OCI-LY7 (cell line): ENCODE data around the gene SLC39A8.

Source experiments
- CTCF ChIP-seq: fragments of 200-600 bp; sonication (generic); conservative IDR thresholded peaks from 2 replicates; pipeline ENCODE4 v1.5.1; 2014; ENCODE audit warnings: mild to moderate bottlenecking, antibody characterized with exemption, low read length, moderate library complexity, mixed read lengths
- EZH2phosphoT487 ChIP-seq: fragments of 200-600 bp; sonication (generic); IDR thresholded peaks from 2 replicates; pipeline ENCODE4 v1.6.1; 2018; ENCODE audit warnings: low read depth, borderline replicate concordance, mild to moderate bottlenecking, mixed run types, antibody characterized with exemption, low read length, moderate library complexity, mixed read lengths

GRCh38 chr4:102316585-102316984 is 28.7 kb downstream of the SLC39A8 start:
- TF ChIP-seq CTCF (no peak), EZH2phosphoT487 (no peak)
